H1 (cell line): ENCODE measurements around the gene TAF3. TPM values are rescaled to one million over a fixed set of nuclear protein-coding genes. Genes with fewer than 3 reads are reported as not detected.

Experiments
- CTCF ChIA-PET: fragments of 300-600 bp; sonication (Branson Sonifier 250); formaldehyde crosslinking; loops from one replicate; lab custom pipeline; 2021; ENCODE audit not compliant: partially characterized antibody; lab: Charles Lee
- POLR2A ChIA-PET: fragments of 300-600 bp; sonication (Branson Sonifier 250); formaldehyde crosslinking; loops from one replicate; lab custom pipeline; 2021; ENCODE audit warnings: inconsistent platforms; ENCODE audit not compliant: partially characterized antibody; lab: Charles Lee
- DNase-seq, 2 experiments: peaks; one replicate each; pipeline versions ENCODE4 v3.0.0 to v3.0.0-alpha.2; 2010 to 2022; ENCODE audit warnings: low spot score in 2 of 2, low read depth in 1 of 2, mixed read lengths in 1 of 2
- FAIRE-seq: peaks from 2 replicates; lab custom pipeline; 2011; peaks lifted over from hg19 to GRCh38; lab: Jason Lieb, UNC
- H2AFZ ChIP-seq: 2 replicates; pipeline ENCODE4 v1.8.1; 2012; ENCODE audit warnings: low read length, inconsistent platforms
- H2AK5ac ChIP-seq: 2 replicates; pipeline ENCODE4 v1.6.1; 2013; ENCODE audit warnings: low read depth, low read length
- H2BK120ac ChIP-seq: replicated peaks from 2 replicates; pipeline ENCODE3; 2013; ENCODE audit warnings: low read depth, low read length, inconsistent platforms
- H2BK12ac ChIP-seq: 2 replicates; pipeline ENCODE4 v1.6.1; 2013; ENCODE audit warnings: low read depth, low read length
- H2BK15ac ChIP-seq: 2 replicates; pipeline ENCODE4 v1.6.1; 2013; ENCODE audit warnings: low read length
- H2BK20ac ChIP-seq: 2 replicates; pipeline ENCODE4 v1.6.1; 2013; ENCODE audit warnings: low read length
- H2BK5ac ChIP-seq: 2 replicates; pipeline ENCODE4 v1.6.1; 2013; ENCODE audit warnings: low read depth, low read length
- H3K14ac ChIP-seq: 2 replicates; pipeline ENCODE4 v1.6.1; 2013; ENCODE audit warnings: inconsistent platforms; ENCODE audit not compliant: insufficient read length
- H3K18ac ChIP-seq: 2 replicates; pipeline ENCODE4 v1.6.1; 2013; ENCODE audit warnings: low read length; ENCODE audit errors: extremely low read depth
- H3K23ac ChIP-seq: 2 replicates; pipeline ENCODE4 v1.6.1; 2013; ENCODE audit warnings: inconsistent platforms; ENCODE audit not compliant: insufficient read length
- H3K23me2 ChIP-seq: 2 replicates; pipeline ENCODE4 v1.6.1; 2013; ENCODE audit warnings: low read depth, low read length
- H3K27ac ChIP-seq: 2 replicates; pipeline ENCODE4 v1.6.1; 2011; ENCODE audit warnings: low read depth, low read length, inconsistent platforms
- H3K27me3 ChIP-seq, 4 experiments: replicated peaks in 1 of 4; 1 replicate in 1 of 4; 2 replicates in 3 of 4; pipeline versions ENCODE4 v1.6.1 to v1.8.1; 2011 to 2013; ENCODE audit warnings: low read length in 3 of 4, mild to moderate bottlenecking in 3 of 4, inconsistent platforms in 2 of 4, mixed read lengths in 2 of 4, moderate library complexity in 1 of 4; ENCODE audit not compliant: control insufficient read depth in 3 of 4, insufficient read depth in 3 of 4; ENCODE audit errors: extremely low read depth in 1 of 4
- H3K36me3 ChIP-seq, 4 experiments: 2 replicates each; pipeline versions ENCODE4 v1.6.1 to v1.8.1; 2011 to 2013; ENCODE audit warnings: mild to moderate bottlenecking in 4 of 4, low read length in 3 of 4, moderate library complexity in 2 of 4, control low read depth in 1 of 4, inconsistent platforms in 1 of 4; ENCODE audit not compliant: insufficient read depth in 4 of 4, control insufficient read depth in 2 of 4
- H3K4ac ChIP-seq: replicated peaks from 2 replicates; pipeline ENCODE3; 2013; ENCODE audit warnings: low read length, low read depth, mixed read lengths, inconsistent platforms; ENCODE audit not compliant: insufficient read length
- H3K4me1 ChIP-seq, 4 experiments: replicated peaks in 1 of 4; 1 replicate in 1 of 4; 2 replicates in 3 of 4; pipeline versions ENCODE4 v1.6.1 to v1.8.1; 2011 to 2013; ENCODE audit warnings: low read length in 3 of 4, inconsistent platforms in 2 of 4, mixed read lengths in 1 of 4; ENCODE audit not compliant: insufficient read depth in 4 of 4, control insufficient read depth in 3 of 4
- H3K4me2 ChIP-seq, 2 experiments: 2 replicates each; pipeline versions ENCODE4 v1.6.1 to v1.8.1; 2011 to 2013; ENCODE audit warnings: low read depth in 2 of 2, low read length in 2 of 2, control low read depth in 1 of 2, inconsistent platforms in 1 of 2, mild to moderate bottlenecking in 1 of 2; ENCODE audit not compliant: insufficient read depth in 1 of 2
- H3K4me3 ChIP-seq, 4 experiments: fragments of 200-600, 300-600 bp in 1 of 4; sonication (generic), shearing (Covaris generic), sonication (Bioruptor Twin) in 1 of 4; 2 replicates each; pipeline versions ENCODE4 v1.5.1 to v1.8.1; 2011 to 2016; ENCODE audit warnings: low read length in 4 of 4, low read depth in 3 of 4, control low read depth in 2 of 4, inconsistent platforms in 2 of 4, mild to moderate bottlenecking in 2 of 4, mixed read lengths in 1 of 4, moderate library complexity in 1 of 4; ENCODE audit not compliant: insufficient read depth in 2 of 4; ENCODE audit errors: extremely low read depth in 1 of 4
- H3K56ac ChIP-seq: replicated peaks from 2 replicates; pipeline ENCODE3; 2013; ENCODE audit warnings: low read depth, mild to moderate bottlenecking, mixed read lengths, low read length, inconsistent platforms; ENCODE audit not compliant: insufficient read length
- H3K79me1 ChIP-seq: 2 replicates; pipeline ENCODE4 v1.6.1; 2013; ENCODE audit warnings: low read depth, low read length, control low read depth
- H3K79me2 ChIP-seq, 2 experiments: 2 replicates each; pipeline versions ENCODE4 v1.6.1 to v1.8.1; 2012 to 2013; ENCODE audit warnings: low read length in 2 of 2, mild to moderate bottlenecking in 2 of 2, inconsistent platforms in 1 of 2; ENCODE audit not compliant: insufficient read depth in 2 of 2, control insufficient read depth in 1 of 2
- H3K9ac ChIP-seq, 4 experiments: replicated peaks in 1 of 4; 1 replicate in 1 of 4; 2 replicates in 3 of 4; pipeline versions ENCODE4 v1.6.1 to v1.8.1; 2011 to 2013; ENCODE audit warnings: low read depth in 3 of 4, low read length in 3 of 4, control low read depth in 2 of 4, mild to moderate bottlenecking in 2 of 4, moderate library complexity in 2 of 4, inconsistent platforms in 1 of 4; ENCODE audit errors: extremely low read depth in 1 of 4
- H3K9me3 ChIP-seq, 2 experiments: 2 replicates each; pipeline versions ENCODE4 v1.6.1 to v1.8.1; 2012 to 2013; ENCODE audit warnings: mild to moderate bottlenecking in 2 of 2, moderate library complexity in 2 of 2, control low read depth in 1 of 2, inconsistent platforms in 1 of 2, low read depth in 1 of 2, low read length in 1 of 2, mixed read lengths in 1 of 2; ENCODE audit not compliant: insufficient read depth in 2 of 2
- H4K20me1 ChIP-seq, 2 experiments: replicated peaks in 1 of 2; 2 replicates each; pipeline versions ENCODE3 to v1.8.1; 2011 to 2013; ENCODE audit warnings: inconsistent platforms in 2 of 2, low read length in 2 of 2, mild to moderate bottlenecking in 1 of 2; ENCODE audit not compliant: insufficient read depth in 2 of 2, control insufficient read depth in 1 of 2
- H4K5ac ChIP-seq: 2 replicates; pipeline ENCODE4 v1.6.1; 2013; ENCODE audit warnings: low read length, low read depth, mixed read lengths, inconsistent platforms; ENCODE audit not compliant: insufficient read length
- H4K8ac ChIP-seq: 2 replicates; pipeline ENCODE4 v1.8.0; 2013; ENCODE audit warnings: mild to moderate bottlenecking, moderate library complexity, low read length, inconsistent platforms; ENCODE audit not compliant: insufficient read depth; ENCODE audit errors: extremely low read depth
- H4K91ac ChIP-seq: replicated peaks from 2 replicates; pipeline ENCODE3; 2013; ENCODE audit warnings: low read length, mixed read lengths, inconsistent platforms; ENCODE audit not compliant: insufficient read length
- ATF2 ChIP-seq: IDR thresholded peaks from 2 replicates; pipeline ENCODE4 v1.6.1; 2012; ENCODE audit warnings: low read length, inconsistent platforms
- BACH1 ChIP-seq: IDR thresholded peaks from 2 replicates; pipeline ENCODE4 v1.6.1; 2012; ENCODE audit warnings: low read length, improper control_type of control experiment
- BRCA1 ChIP-seq: IDR thresholded peaks from 2 replicates; pipeline ENCODE4 v1.6.1; 2012; ENCODE audit warnings: low read depth, low read length, improper control_type of control experiment
- EGR1 ChIP-seq: IDR thresholded peaks from 2 replicates; pipeline ENCODE4 v1.6.1; 2011; ENCODE audit warnings: low read depth, low read length, borderline replicate concordance
- JUN ChIP-seq: IDR thresholded peaks from 2 replicates; pipeline ENCODE4 v1.6.1; 2011; ENCODE audit warnings: low read depth, mild to moderate bottlenecking, improper control_type of control experiment, low read length
- KDM4A ChIP-seq: IDR thresholded peaks from one replicate; pipeline ENCODE4 v1.7.1; 2012; ENCODE audit warnings: low read depth, mild to moderate bottlenecking, moderate library complexity, low read length, inconsistent platforms; ENCODE audit not compliant: severe bottlenecking
- PHF8 ChIP-seq: fragments of 200-600 bp; sonication (generic); conservative IDR thresholded peaks from 2 replicates; pipeline ENCODE4 v1.7.1; 2012; ENCODE audit warnings: low read depth, mild to moderate bottlenecking, inconsistent platforms, low read length, moderate library complexity
- POLR2A ChIP-seq, 2 experiments: IDR thresholded peaks; 1 replicate in 1 of 2; 2 replicates in 1 of 2; pipeline ENCODE4 v1.6.1; 2011; ENCODE audit warnings: low read depth in 2 of 2, low read length in 2 of 2, mild to moderate bottlenecking in 2 of 2; ENCODE audit errors: control extremely low read depth in 1 of 2
- SIRT6 ChIP-seq: IDR thresholded peaks from one replicate; pipeline ENCODE4 v1.7.1; 2012; ENCODE audit warnings: low read length, inconsistent platforms
- SP2 ChIP-seq: IDR thresholded peaks from 2 replicates; pipeline ENCODE4 v1.6.1; 2012; ENCODE audit warnings: mild to moderate bottlenecking, low read length, inconsistent platforms
- YY1 ChIP-seq: IDR thresholded peaks from 2 replicates; pipeline ENCODE4 v1.6.1; 2011; ENCODE audit warnings: low read depth, mild to moderate bottlenecking, low read length
- WGBS, 2 experiments: shearing (Covaris generic) in 1 of 2; methylation state at CpG; one replicate each; pipeline versions ENCODE4 v1.1.6 to v1.1.7; 2013 to 2015; ENCODE audit warnings: low lambda C conversion rate in 2 of 2, mixed read lengths in 2 of 2, inconsistent platforms in 1 of 2, low coverage in 1 of 2, missing lambda C conversion rate in 1 of 2; ENCODE audit not compliant: insufficient replicate concordance in 2 of 2, insufficient coverage in 1 of 2, insufficient read length in 1 of 2; ENCODE audit errors: extremely low coverage in 1 of 2, missing lambda C conversion rate in 1 of 2; 5-methylcytosine and 5-hydroxymethylcytosine counted together
- polyA plus RNA-seq, 7 experiments: library from polyadenylated mRNA; depleted of rRNA in 3 of 7; stranded (reverse) in 5 of 7; unstranded in 2 of 7; fragments of >200 nt in 5 of 7; fragments of 200-250 nt in 2 of 7; gene quantifications; 1 replicate in 5 of 7; 2 replicates in 1 of 7; 4 replicates in 1 of 7; pipeline versions ENCODE4 v1.2.1 to v1.2.3, GENCODE V29; 2011 to 2013; ENCODE audit warnings: missing spikeins in 2 of 7, mixed read lengths in 2 of 7
- total RNA-seq: library from RNA; stranded (reverse); fragmentation: NEBNext Ultra II Directional; extraction: Animal tissue kit (Norgen Biotek cat#: 25700); gene quantifications from 2 replicates; pipeline ENCODE4 v1.2.1, GENCODE V29; 2021

TAF3 gene
- total and polyA plus RNA-seq, 2 of the 8 experiments (the other 6 are each of a cell fraction or from before 2014, with no cell fraction given) = 1.5 to 11.2 TPM

- H3K18ac ChIP-seq = no peak overlapping the region
- H3K4ac ChIP-seq = no peak overlapping the region
- peaks cover 0 to 11% of the 10 kb centered on the region in 2 experiments; a peak in 1 of 4 replicates for H3K79me2 ChIP-seq
- TF ChIP-seq EGR1 = no peak
- TF ChIP-seq SIRT6 = no peak
- TF ChIP-seq KDM4A = no peak
- no peak for TF ChIP-seq PHF8
- no peak for TF ChIP-seq POLR2A (IDR thresholded peaks at IDR 0.05; ENCODE audit: control extremely low read depth in 1 of 2, low read depth in 2 of 2, low read length in 2 of 2)
- no peak for TF ChIP-seq BACH1
- no peak for TF ChIP-seq BRCA1
- no peak for TF ChIP-seq JUN
- TF ChIP-seq YY1 = no peak
- no peak for TF ChIP-seq ATF2
- no peak for TF ChIP-seq SP2
- no peaks in the 10 kb centered on the region for H3K23me2 ChIP-seq
- H3K9ac ChIP-seq = no peak overlapping the region
- 89% methylated on average over 3 of the region's 3 CpGs; no CpG with 5 or more reads in 1 of the 2 experiments for WGBS, 2 experiments
- no peak overlapping the region for H3K4me3 ChIP-seq
- POLR2A ChIA-PET = no interaction called here
- no peak overlapping the region for H2AFZ ChIP-seq
- H4K5ac ChIP-seq = no peak overlapping the region
- H4K8ac ChIP-seq = no peak overlapping the region
- no peak overlapping the region for H2BK5ac ChIP-seq
- H3K23ac ChIP-seq = no peak overlapping the region
- H3K9me3 ChIP-seq = no peaks in the 10 kb centered on the region
- H3K36me3 ChIP-seq = no peaks in the 10 kb centered on the region
- no peaks in the 10 kb centered on the region for H3K27me3 ChIP-seq
- no peak overlapping the region for H3K27ac ChIP-seq
- H3K56ac ChIP-seq = no peak overlapping the region
- H3K79me1 ChIP-seq = no peaks in the 10 kb centered on the region; the same call in 1 of the 2 replicates
- no peak overlapping the region for H4K91ac ChIP-seq
- CTCF ChIA-PET = no interaction called here
- no peak overlapping the region for H3K4me2 ChIP-seq
- no peak overlapping the region for H2AK5ac ChIP-seq
- FAIRE-seq (no peak), DNase-seq (no peak)
- H3K14ac ChIP-seq = no peak overlapping the region
- peaks cover 0 to 2% of the 10 kb centered on the region in 2 experiments for H4K20me1 ChIP-seq
- H2BK12ac ChIP-seq = no peak overlapping the region
- H2BK120ac ChIP-seq = no peak overlapping the region
- H3K4me1 ChIP-seq = peaks cover 0 to 4% (median 0%) of the 10 kb centered on the region in 4 experiments; a peak in 2 of 7 replicates
- H2BK20ac ChIP-seq = no peak overlapping the region
- H2BK15ac ChIP-seq = no peak overlapping the region
Measured at GRCh38 chr10:7853890-7854289, 35.6 kb downstream of the TAF3 start.
